Mesenchymal stem cell (in vitro differentiated cells and primary cell): ENCODE results near the gene SNPH.
A peak's percentile ranks its signal among the peaks of the same experiment; 100 is the strongest.

Experiments used
- DNase-seq: peaks from one replicate; pipeline ENCODE4 v3.0.0-alpha.2; 2013
- H2AFZ ChIP-seq: one replicate; pipeline ENCODE4 v1.6.1; 2013; ENCODE audit warnings: low read depth, mild to moderate bottlenecking, control low read depth, inconsistent platforms, low read length, moderate library complexity
- H2AK5ac ChIP-seq: 2 replicates; pipeline ENCODE4 v1.6.1; 2013; ENCODE audit warnings: low read length, moderate library complexity, mild to moderate bottlenecking, inconsistent platforms; ENCODE audit not compliant: severe bottlenecking
- H2BK120ac ChIP-seq: one replicate; pipeline ENCODE4 v1.6.1; 2013; ENCODE audit warnings: low read depth, mild to moderate bottlenecking, inconsistent platforms, low read length, moderate library complexity
- H2BK12ac ChIP-seq, 2 experiments: one replicate each; pipeline ENCODE4 v1.6.1; 2013; ENCODE audit warnings: inconsistent platforms in 2 of 2, low read length in 2 of 2, mild to moderate bottlenecking in 2 of 2, moderate library complexity in 2 of 2, control low read depth in 1 of 2
- H2BK15ac ChIP-seq: one replicate; pipeline ENCODE4 v1.6.1; 2013; ENCODE audit warnings: mild to moderate bottlenecking, low read depth, inconsistent platforms; ENCODE audit not compliant: poor library complexity, severe bottlenecking
- H2BK5ac ChIP-seq: 2 replicates; pipeline ENCODE4 v1.6.1; 2013; ENCODE audit warnings: low read depth, mild to moderate bottlenecking, low read length, control low read depth, inconsistent platforms; ENCODE audit not compliant: poor library complexity, severe bottlenecking
- H3K14ac ChIP-seq, 2 experiments: one replicate each; pipeline ENCODE4 v1.6.1; 2013; ENCODE audit warnings: inconsistent platforms in 2 of 2, low read length in 2 of 2, control low read depth in 1 of 2, mild to moderate bottlenecking in 1 of 2, moderate library complexity in 1 of 2
- H3K18ac ChIP-seq, 2 experiments: one replicate each; pipeline ENCODE4 v1.6.1; 2013; ENCODE audit warnings: inconsistent platforms in 2 of 2, low read length in 2 of 2, control low read depth in 1 of 2, low read depth in 1 of 2, mild to moderate bottlenecking in 1 of 2
- H3K23ac ChIP-seq, 2 experiments: one replicate each; pipeline ENCODE4 v1.6.1; 2013; ENCODE audit warnings: inconsistent platforms in 2 of 2, low read length in 2 of 2, mild to moderate bottlenecking in 2 of 2, moderate library complexity in 2 of 2, control low read depth in 1 of 2
- H3K27ac ChIP-seq: 2 replicates; pipeline ENCODE4 v1.5.1; 2013; ENCODE audit warnings: mild to moderate bottlenecking, moderate library complexity, low read length, control low read depth, inconsistent platforms; ENCODE audit not compliant: poor library complexity, severe bottlenecking
- H3K27me3 ChIP-seq, 2 experiments: 2 replicates each; pipeline versions ENCODE4 v1.6.1 to v1.7.0; 2013; ENCODE audit warnings: low read length in 2 of 2, mild to moderate bottlenecking in 2 of 2, moderate library complexity in 2 of 2, control low read depth in 1 of 2, inconsistent platforms in 1 of 2; ENCODE audit not compliant: control insufficient read depth in 1 of 2, insufficient read depth in 1 of 2
- H3K36me3 ChIP-seq, 2 experiments: 2 replicates each; pipeline versions ENCODE4 v1.6.1 to v1.7.0; 2013; ENCODE audit warnings: low read length in 2 of 2, control low read depth in 1 of 2, inconsistent platforms in 1 of 2, low read depth in 1 of 2, mild to moderate bottlenecking in 1 of 2; ENCODE audit not compliant: insufficient read depth in 2 of 2, control insufficient read depth in 1 of 2
- H3K4ac ChIP-seq, 2 experiments: one replicate each; pipeline ENCODE4 v1.6.1; 2013; ENCODE audit warnings: inconsistent platforms in 2 of 2, low read length in 2 of 2, mild to moderate bottlenecking in 2 of 2, moderate library complexity in 2 of 2, control low read depth in 1 of 2, low read depth in 1 of 2
- H3K4me1 ChIP-seq: 2 replicates; pipeline ENCODE4 v1.6.1; 2013; ENCODE audit warnings: low read depth, low read length, control low read depth; ENCODE audit not compliant: control insufficient read depth, insufficient read depth
- H3K4me2 ChIP-seq: 2 replicates; pipeline ENCODE4 v1.6.1; 2013; ENCODE audit warnings: low read length, mild to moderate bottlenecking, inconsistent platforms; ENCODE audit not compliant: poor library complexity, severe bottlenecking
- H3K4me3 ChIP-seq, 2 experiments: 2 replicates each; pipeline versions ENCODE4 v1.5.1 to v1.7.0; 2013; ENCODE audit warnings: low read length in 2 of 2, mild to moderate bottlenecking in 2 of 2, control low read depth in 1 of 2, low read depth in 1 of 2; ENCODE audit not compliant: insufficient read depth in 1 of 2
- H3K79me1 ChIP-seq: replicated peaks from 2 replicates; pipeline ENCODE4 v1.6.1; 2013; ENCODE audit warnings: mild to moderate bottlenecking, control low read depth, low read length, inconsistent platforms; ENCODE audit not compliant: poor library complexity, severe bottlenecking
- H3K9ac ChIP-seq: 2 replicates; pipeline ENCODE4 v1.7.0; 2013; ENCODE audit warnings: mild to moderate bottlenecking, low read length, moderate library complexity
- H3K9me3 ChIP-seq: 2 replicates; pipeline ENCODE4 v1.7.0; 2013; ENCODE audit warnings: mild to moderate bottlenecking, low read length; ENCODE audit not compliant: control insufficient read depth
- H4K8ac ChIP-seq: one replicate; pipeline ENCODE4 v1.6.1; 2013; ENCODE audit warnings: inconsistent platforms, mild to moderate bottlenecking, low read length, moderate library complexity
- H4K91ac ChIP-seq: one replicate; pipeline ENCODE4 v1.6.1; 2013; ENCODE audit warnings: mild to moderate bottlenecking, low read length, inconsistent platforms
- WGBS: methylation state at CpG from one replicate; pipeline ENCODE4 v1.1.7; 2013; ENCODE audit warnings: mixed read lengths; 5-methylcytosine and 5-hydroxymethylcytosine counted together

SNPH gene

GRCh38 chr20:1319462-1319861 lies 53.4 kb downstream of the SNPH start:
- 100% methylated on average over 1 of the region's 4 CpGs for WGBS
- Histone ChIP-seq H3K18ac (peak overlapping the region in 1 of 2 experiments; percentile 57), H3K4ac (no peak overlapping the region), H3K36me3 (no peaks in the 10 kb centered on the region), H3K23ac (no peak overlapping the region), H3K14ac (peak overlapping the region in 1 of 2 experiments; percentile 45), H3K4me2 (no peak overlapping the region), H3K79me1 (no peaks in the 10 kb centered on the region), H2AK5ac (no peak overlapping the region), H3K9ac (no peak overlapping the region), H2BK15ac (peak overlapping the region; percentile 53), H4K91ac (no peak overlapping the region), H2BK120ac (no peak overlapping the region), H3K27ac (no peak overlapping the region), H3K9me3 (no peaks in the 10 kb centered on the region), H2BK5ac (no peak overlapping the region), H3K4me1 (peaks cover 4% of the 10 kb centered on the region), H4K8ac (no peak overlapping the region), H2AFZ (no peak overlapping the region), H3K4me3 (no peak overlapping the region), H3K27me3 (no peaks in the 10 kb centered on the region), H2BK12ac (no peak overlapping the region)
- no peak for DNase-seq

- H3K23ac ChIP-seq = no peak overlapping the region
- H3K14ac ChIP-seq = no peak overlapping the region
- H2BK12ac ChIP-seq = peak overlapping the region in 1 of 2 experiments; percentile 37
- H4K8ac ChIP-seq = no peak overlapping the region
- no peak for DNase-seq
- H3K18ac ChIP-seq = peak overlapping the region in 1 of 2 experiments; percentile 13
- no peak overlapping the region for H2BK15ac ChIP-seq
- H2BK120ac ChIP-seq = no peak overlapping the region
- 96% methylated on average over 6 of the region's 6 CpGs for WGBS
- no peak overlapping the region for H3K27ac ChIP-seq
- H3K4me1 ChIP-seq = peaks cover 6% of the 10 kb centered on the region
- H2AK5ac ChIP-seq = no peak overlapping the region
- H3K4ac ChIP-seq = peak overlapping the region in 1 of 2 experiments; percentile 4
- peaks cover 2% of the 10 kb centered on the region for H3K79me1 ChIP-seq
- H2BK5ac ChIP-seq = no peak overlapping the region
- H3K36me3 ChIP-seq = no peaks in the 10 kb centered on the region
- H3K27me3 ChIP-seq = no peaks in the 10 kb centered on the region
- no peak overlapping the region for H4K91ac ChIP-seq
- no peak overlapping the region for H3K4me2 ChIP-seq
- H3K9me3 ChIP-seq = no peaks in the 10 kb centered on the region
- no peak overlapping the region for H3K4me3 ChIP-seq
- H2AFZ ChIP-seq = no peak overlapping the region
- no peak overlapping the region for H3K9ac ChIP-seq
Measured at GRCh38 chr20:1320016-1320415, 53.9 kb downstream of the SNPH start.

- H2AK5ac ChIP-seq = no peak overlapping the region
- H2BK12ac ChIP-seq = peak overlapping the region; percentile 79 to 89
- no peak overlapping the region for H2AFZ ChIP-seq
- H3K4ac ChIP-seq = peak overlapping the region in 1 of 2 experiments; percentile 6
- WGBS = 86% methylated on average over 16 of the region's 17 CpGs
- no peak for DNase-seq
- peaks cover 10% of the 10 kb centered on the region for H3K4me1 ChIP-seq
- no peak overlapping the region for H3K4me2 ChIP-seq
- peak overlapping the region; percentile 45 for H2BK120ac ChIP-seq
- no peak overlapping the region for H2BK5ac ChIP-seq
- no peaks in the 10 kb centered on the region for H3K36me3 ChIP-seq
- peak overlapping the region; percentile 36 for H4K91ac ChIP-seq
- no peak overlapping the region for H3K9ac ChIP-seq
- H3K9me3 ChIP-seq = no peaks in the 10 kb centered on the region
- no peak overlapping the region for H3K4me3 ChIP-seq
- peak overlapping the region; percentile 29 for H4K8ac ChIP-seq
- H3K18ac ChIP-seq = peak overlapping the region; percentile 38 to 69
- H3K79me1 ChIP-seq = peaks cover 2% of the 10 kb centered on the region
- H3K27ac ChIP-seq = no peak overlapping the region
- peak overlapping the region; percentile 56 for H2BK15ac ChIP-seq
- no peak overlapping the region for H3K23ac ChIP-seq
- H3K27me3 ChIP-seq = no peaks in the 10 kb centered on the region
- peak overlapping the region in 1 of 2 experiments; percentile 9 for H3K14ac ChIP-seq
Measured at GRCh38 chr20:1320902-1321653, 55.0 kb downstream of the SNPH start.

GRCh38 chr20:1321654-1321939 lies 55.5 kb downstream of the SNPH start:
- H3K4me3 ChIP-seq = no peak overlapping the region
- no peak overlapping the region for H2BK5ac ChIP-seq
- peak overlapping the region; percentile 12 for H4K91ac ChIP-seq
- peak overlapping the region; percentile 15 to 89 for H2BK12ac ChIP-seq
- peaks cover 11% of the 10 kb centered on the region for H3K4me1 ChIP-seq
- H3K4me2 ChIP-seq = no peak overlapping the region
- H2AFZ ChIP-seq = no peak overlapping the region
- H3K14ac ChIP-seq = no peak overlapping the region
- peak overlapping the region; percentile 29 for H2BK15ac ChIP-seq
- H3K27me3 ChIP-seq = no peaks in the 10 kb centered on the region
- DNase-seq = no peak
- peak overlapping the region; percentile 29 for H4K8ac ChIP-seq
- no peak overlapping the region for H3K23ac ChIP-seq
- no peaks in the 10 kb centered on the region for H3K36me3 ChIP-seq
- H3K79me1 ChIP-seq = peaks cover 2% of the 10 kb centered on the region
- H3K9me3 ChIP-seq = no peaks in the 10 kb centered on the region
- 82% methylated on average over 4 of the region's 4 CpGs for WGBS
- peak overlapping the region; percentile 3 to 69 for H3K18ac ChIP-seq
- H2BK120ac ChIP-seq = no peak overlapping the region
- H2AK5ac ChIP-seq = no peak overlapping the region
- no peak overlapping the region for H3K27ac ChIP-seq
- H3K9ac ChIP-seq = no peak overlapping the region
- peak overlapping the region in 1 of 2 experiments; percentile 6 for H3K4ac ChIP-seq
